ENCODE measurements around the gene CABP2. TPM values are rescaled to one million over a fixed set of nuclear protein-coding genes. Genes with fewer than 3 reads are reported as not detected.
A peak's percentile ranks its signal among the peaks of the same experiment; 100 is the strongest.
"Not testable (repeated sequence)": the region's sequence is repeated elsewhere in the genome, so short reads cannot be mapped to it uniquely, and the experiment has no call there.

Gene CABP2
- polyA plus RNA-seq, 10 donors = not detected

DNA sequence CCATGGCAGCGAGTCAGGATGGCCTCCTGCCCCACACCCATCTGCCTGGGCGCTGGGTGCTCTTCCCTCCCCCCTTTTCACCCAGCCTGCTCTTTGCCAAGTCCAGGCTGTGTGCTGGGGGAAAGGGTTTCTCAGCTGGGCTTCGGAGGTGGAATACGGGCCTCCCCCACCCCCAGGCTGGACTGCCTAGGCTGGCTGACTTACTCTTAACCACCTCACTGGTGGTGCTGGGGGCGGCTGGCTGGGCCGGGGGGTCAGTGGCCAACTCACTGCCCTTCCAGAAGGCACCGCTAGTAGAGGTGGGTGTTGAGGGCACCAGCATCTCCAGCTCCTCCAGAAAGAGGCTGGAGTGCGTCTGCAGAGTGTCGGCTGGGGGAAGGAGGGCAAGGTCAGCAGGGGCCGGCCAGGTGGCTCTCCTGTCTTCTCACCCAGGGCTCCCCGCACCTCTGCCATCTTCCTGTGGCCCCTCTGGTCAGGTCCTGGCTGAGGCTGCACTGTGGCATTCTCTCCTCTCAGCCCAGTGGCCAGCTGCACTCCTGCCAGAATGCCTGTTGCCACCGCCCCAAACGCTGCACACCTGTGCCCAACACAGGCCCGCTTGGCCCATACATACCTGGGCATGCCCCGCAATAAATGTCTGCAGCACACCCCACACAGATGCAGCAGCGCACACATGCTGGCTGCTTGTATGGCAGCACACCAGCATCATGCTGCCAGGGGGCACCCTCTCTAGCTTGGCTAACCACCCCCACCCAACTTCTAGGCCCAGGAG, 27.8 kb downstream of the CABP2 start:
- no peak for DNase-seq

GRCh38 chr11:67494371-67495233, 28.6 kb downstream of the CABP2 start:
- DNase-seq = no peak

- no peak for DNase-seq
Measured at GRCh38 chr11:67493548-67494370, 29.5 kb downstream of the CABP2 start.

DNA sequence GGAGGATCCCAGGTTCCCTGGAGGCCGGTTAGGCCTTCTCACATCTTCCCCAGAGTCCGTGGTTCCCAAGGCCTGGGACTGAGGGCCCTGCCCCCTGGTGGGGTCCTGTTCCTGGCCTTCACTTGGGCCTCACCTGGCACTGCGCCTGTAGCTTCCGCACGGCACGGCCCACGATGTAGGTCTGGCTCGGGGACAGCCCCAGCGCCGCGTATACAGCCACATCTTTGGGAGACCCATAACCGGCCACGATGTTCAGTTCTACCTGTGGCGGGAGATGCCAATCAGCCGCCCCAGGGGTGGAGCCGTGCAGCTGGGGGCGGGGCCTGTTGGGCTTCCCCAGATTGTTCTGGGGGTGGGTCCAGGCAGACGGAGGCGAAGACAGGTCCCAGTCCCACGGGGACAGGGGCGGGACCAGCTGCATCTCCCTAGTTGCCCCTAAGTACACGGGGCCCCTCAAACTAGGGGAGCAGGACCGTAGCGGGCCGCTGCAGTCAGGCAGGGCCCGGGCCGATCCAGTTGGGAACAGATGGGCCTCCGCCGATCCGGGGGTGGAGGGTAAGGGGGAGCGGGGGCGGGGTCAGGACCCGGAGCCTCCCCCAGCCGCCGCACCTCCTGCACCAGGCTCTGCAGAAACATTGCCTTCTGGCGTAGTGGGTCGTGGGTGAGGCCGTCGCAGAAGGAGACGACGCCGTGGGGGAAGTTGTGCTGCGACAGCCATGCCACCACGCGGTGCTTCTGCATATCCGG, 30.3 kb downstream of the CABP2 start:
- no peak for DNase-seq

- no peak for DNase-seq
Measured at GRCh38 chr11:67492069-67492727, 31.0 kb downstream of the CABP2 start.

DNA sequence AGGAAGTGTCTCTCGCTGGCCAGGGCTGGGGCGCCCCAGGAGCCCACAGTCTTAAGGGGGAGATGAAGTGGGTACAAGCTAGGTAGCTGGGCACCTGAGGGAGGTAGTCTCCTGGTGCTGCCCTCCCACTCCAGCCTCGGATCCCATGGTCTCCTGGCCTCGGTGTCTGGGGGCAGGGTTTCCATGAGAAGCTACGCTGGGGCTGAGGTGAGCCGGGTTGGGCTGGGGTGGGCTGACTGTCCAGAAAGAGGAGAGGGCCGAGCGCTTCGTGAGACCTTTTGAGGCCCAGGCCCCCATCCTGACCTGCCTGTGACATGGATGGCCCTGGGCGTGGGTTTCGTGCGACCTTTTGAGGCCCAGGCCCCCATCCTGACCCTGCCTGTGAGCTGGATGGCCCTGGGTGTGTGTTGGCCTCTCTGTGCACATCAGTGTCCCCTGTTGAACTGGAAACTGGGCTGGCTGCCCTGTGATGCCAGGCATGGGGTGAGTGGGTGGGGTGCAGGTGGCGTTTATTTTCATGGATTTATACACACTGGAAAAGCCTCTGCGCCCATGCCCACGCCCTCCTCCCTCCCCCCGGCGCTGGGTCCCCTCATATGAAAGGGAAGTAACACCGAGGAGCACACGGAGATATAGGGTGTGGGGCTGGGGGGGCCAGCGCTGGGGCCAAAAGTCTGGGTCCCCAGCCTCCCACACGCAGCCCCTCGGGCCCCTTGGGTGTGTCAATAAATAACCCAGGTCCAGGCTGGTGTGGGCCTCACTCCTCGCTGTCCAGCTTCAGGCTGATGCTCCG, 31.8 kb downstream of the CABP2 start:
- no peak for DNase-seq

DNA sequence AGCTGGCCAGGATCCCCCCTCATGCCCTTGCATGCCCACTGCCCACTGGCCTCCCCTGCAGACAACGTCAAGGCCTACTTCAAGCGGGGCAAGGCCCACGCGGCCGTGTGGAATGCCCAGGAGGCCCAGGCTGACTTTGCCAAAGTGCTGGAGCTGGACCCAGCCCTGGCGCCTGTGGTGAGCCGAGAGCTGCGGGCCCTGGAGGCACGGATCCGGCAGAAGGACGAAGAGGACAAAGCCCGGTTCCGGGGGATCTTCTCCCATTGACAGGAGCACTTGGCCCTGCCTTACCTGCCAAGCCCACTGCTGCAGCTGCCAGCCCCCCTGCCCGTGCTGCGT, 32.5 kb downstream of the CABP2 start:
- DNase-seq = no peak

- DNase-seq = no peak
Measured at GRCh38 chr11:67489885-67490726, 33.1 kb downstream of the CABP2 start.

GRCh38 chr11:67489203-67489884, 33.9 kb downstream of the CABP2 start:
- DNase-seq = no peak

- DNase-seq = no peak
Measured at GRCh38 chr11:67486481-67487195, 36.6 kb downstream of the CABP2 start.

DNA sequence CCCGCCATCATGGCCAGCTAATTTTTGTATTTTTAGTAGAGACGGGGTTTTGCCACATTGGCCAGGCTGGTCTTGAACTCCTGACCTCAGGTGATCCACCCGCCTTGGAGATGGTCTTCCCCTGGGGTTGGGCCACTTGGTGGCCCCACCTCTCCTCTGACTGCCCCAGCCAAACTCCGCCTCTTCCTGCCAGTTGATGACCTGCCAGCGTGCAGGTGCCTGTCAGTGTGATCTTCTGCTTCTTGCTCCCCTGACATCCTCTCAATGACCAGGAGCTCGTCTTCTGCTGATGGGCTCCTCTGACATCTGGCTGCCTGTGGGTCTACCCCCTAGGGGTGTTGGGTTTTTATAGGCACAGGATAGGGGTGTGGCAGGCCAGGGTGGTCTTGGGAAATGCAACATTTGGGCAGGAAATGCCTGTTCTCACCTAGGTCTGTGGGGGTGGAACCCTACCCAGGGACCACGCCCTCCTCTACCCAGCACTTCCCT, 37.3 kb downstream of the CABP2 start:
- not testable (repeated sequence) for DNase-seq

GRCh38 chr11:67484847-67485311, 38.4 kb downstream of the CABP2 start:
- no peak for DNase-seq

DNA sequence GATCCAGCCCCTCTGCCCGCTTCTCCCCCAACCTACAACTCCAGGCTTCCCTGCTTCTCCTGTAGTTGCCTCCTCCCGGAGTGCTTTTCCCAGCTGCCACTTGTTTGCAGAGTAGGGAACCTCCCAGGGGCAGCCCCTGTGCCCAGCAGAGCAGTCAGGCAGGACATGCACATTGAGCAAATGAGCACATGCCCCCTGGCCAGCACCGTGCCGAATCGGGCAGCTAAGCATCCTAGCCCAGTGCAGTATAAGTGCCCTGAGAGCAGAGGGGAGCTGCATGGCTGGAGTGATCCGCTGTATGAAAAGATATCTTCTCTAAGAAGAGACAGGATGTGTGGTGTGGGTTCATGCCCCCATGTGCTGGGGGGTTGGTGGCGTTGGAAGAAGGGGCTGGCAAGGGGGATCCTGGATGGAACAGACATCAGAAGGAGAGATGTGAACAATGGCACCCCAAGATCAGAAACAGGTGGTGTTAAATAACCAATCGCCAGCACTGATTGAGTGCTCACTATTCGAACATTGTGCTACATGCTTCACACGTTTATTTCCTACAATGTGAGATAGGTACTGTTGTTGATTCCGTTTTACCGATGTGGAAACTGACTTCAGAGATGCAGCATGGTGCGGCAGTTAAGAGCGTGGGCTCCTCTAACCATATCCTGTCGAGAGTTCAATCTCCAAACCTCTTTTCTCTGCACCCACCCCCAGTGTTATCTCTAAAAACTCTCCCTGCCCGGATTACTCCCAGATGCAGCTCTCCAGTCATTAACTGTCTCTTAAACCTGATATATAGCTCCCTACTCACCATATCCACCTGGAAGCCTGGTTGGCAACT, 39.2 kb downstream of the CABP2 start:
- no peak for DNase-seq

DNA sequence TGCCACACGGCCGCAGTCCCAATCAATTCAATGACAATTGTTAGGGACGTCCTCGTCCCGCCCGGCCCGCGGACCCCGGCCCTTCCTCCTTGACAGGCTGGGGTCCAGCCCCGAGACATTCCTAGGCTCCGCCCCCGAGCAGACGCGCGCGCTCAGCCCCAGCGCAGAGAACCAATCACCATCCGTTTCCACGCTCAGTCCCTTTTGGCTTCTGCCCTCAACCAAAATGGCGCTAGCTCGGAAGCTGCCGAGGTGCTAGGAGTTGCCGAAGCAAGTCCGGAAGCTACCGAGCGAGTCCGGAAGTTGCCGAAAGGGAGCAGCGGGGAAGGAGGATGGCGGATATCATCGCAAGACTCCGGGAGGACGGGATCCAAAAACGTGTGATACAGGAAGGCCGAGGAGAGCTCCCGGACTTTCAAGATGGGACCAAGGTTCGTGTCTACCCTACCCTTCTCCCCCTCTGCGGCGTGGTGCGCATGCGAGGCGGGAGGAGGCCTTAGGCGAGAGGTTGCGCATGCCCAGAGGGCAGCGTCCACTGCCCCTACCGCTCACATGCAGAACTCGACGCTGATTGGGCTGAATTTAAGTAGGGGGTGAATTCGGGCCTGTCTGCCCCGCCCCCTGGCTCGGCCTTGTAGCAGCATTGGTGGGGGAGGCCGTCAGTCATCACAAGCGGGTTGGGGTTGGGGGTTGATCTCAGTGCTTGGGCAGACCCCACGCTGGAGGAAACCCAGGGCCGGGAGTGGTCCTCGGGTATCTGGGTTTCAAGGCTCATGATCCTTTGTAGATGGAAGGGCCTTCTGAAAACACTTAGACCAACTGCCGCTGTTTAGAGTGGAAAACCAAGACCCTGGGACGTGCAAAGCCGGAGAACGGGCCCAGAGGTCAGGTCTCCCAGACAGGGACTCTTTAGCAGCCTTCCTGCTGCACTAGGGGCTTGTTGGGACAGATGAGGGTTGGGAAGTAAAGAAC, 40.1 kb downstream of the CABP2 start, which contains the start of gene AIP:
Gene AIP, plus strand, starts transcription at position 200 of the 972 bp plus-strand sequence. Its CDS starts 133 bp downstream, at position 333.
- peak; percentile 98 to 100 (median 98) for DNase-seq

GRCh38 chr11:67482275-67482826, 40.9 kb downstream of the CABP2 start:
- DNase-seq = no peak
